ENCODE data around the gene DOCK11.

The DOCK11 gene

DNA sequence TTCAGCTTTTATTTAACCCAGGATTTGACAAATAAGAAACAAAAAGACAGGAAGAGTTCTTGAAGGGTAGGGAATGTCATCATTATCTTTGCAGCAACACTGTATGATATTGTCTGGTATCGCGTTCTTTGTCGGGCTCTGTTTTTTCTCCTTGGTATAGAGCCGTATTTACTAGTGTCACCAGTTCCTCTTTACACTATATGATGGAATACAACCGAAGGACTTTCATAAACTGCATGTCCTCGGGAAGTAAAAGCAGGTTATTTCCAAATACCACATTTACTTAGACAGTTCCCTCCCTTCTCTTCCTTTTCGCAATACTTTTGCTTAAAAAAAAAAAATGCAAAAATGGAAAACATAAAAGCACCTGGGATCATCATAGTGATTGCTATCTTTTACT is 135.2 kb downstream of the DOCK11 start:
- no peak for DNase-seq (ENCODE audit: low spot score)

- DNase-seq (ENCODE audit: low spot score), result no peak
These were observed 136.0 kb downstream of the DOCK11 start for GRCh38 chrX:118631586-118631985.

- no peak for DNase-seq (ENCODE audit: low spot score)
These were observed 137.2 kb downstream of the DOCK11 start for GRCh38 chrX:118632862-118633261.

DNA sequence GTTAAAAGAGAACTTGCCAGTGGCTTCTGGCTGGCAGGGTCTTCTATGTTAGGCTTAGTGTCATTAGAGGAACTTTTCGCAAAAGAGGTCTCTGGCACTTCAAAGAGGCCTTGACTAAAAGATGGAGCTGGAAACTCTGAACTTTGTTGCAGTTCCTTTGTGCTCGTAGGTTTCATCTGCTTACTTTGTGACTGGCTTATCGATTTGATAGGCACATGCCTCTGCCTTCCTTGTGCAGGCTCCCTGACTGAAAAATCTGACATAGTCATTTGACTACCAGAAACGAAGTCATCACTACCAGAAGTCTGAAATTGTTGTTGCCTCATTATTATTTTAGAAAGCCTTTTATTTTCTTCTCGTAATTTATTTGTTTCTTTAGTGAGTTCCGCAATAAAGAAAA is 137.9 kb downstream of the DOCK11 start:
- DNase-seq (ENCODE audit: low spot score), result no peak

GRCh38 chrX:118634336-118634735 is 138.7 kb downstream of the DOCK11 start:
- no peak for DNase-seq (ENCODE audit: low spot score)

DNA sequence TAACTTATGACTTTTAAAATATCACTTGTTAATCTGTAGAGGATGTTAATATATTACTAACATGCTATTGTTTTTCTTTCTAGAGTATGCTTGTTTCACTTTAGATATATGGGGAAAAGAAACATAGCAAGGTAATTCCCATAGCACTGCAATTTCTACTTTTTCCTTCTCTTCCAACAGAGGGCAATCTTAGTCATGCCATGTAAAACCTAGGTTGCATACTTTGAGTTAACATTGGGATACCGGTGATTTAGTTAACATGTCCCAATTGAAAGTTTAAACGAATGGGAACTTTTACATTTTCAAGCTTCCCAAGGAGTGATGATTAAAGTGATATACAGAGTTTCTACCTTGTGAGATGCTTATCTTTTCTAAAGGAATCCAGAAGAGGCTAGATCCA is 142.4 kb downstream of the DOCK11 start:
- no peak for DNase-seq (ENCODE audit: low spot score)

DNA sequence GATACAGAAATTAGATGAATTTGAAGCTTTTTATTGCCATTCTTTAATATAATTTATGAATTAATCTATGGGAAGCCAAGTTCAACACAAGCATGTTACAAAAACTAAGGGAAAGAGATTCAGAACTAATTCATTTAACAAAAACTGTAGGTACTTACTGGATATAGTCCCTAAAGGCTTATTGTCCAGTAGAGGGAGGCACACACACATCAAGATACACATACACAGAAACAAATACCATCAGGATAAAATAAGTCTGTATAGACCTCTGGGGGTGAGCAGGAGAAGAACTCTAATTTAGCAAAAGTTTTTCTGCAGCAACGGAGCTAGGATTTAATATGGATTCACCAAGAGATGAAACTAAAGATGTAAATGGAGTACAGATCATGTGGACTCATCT is 148.8 kb downstream of the DOCK11 start:
- peak; percentile 64 for DNase-seq (ENCODE audit: low spot score)

DNA sequence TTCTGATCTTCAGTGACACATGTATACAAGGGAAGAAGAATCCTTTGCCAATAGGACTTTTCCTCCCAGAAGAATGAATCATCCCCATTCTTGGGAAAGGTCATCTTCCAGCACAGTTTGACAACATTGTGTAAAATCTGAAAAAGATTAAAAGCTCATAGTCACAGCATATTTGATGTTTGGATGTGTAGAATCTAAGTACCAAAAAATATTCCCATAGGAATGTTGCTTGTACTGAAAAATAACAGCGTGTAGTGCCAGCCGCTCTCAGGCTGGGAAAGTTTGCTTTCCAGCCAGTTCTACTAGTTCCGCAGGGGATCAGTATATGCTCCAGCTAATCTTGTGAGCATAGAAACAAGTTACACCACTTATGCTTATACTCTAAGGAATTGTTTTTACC is 157.1 kb downstream of the DOCK11 start:
- DNase-seq (ENCODE audit: low spot score), result no peak

- DNase-seq (ENCODE audit: low spot score), result no peak
These were observed 158.7 kb downstream of the DOCK11 start for GRCh38 chrX:118654331-118654730.

DNA sequence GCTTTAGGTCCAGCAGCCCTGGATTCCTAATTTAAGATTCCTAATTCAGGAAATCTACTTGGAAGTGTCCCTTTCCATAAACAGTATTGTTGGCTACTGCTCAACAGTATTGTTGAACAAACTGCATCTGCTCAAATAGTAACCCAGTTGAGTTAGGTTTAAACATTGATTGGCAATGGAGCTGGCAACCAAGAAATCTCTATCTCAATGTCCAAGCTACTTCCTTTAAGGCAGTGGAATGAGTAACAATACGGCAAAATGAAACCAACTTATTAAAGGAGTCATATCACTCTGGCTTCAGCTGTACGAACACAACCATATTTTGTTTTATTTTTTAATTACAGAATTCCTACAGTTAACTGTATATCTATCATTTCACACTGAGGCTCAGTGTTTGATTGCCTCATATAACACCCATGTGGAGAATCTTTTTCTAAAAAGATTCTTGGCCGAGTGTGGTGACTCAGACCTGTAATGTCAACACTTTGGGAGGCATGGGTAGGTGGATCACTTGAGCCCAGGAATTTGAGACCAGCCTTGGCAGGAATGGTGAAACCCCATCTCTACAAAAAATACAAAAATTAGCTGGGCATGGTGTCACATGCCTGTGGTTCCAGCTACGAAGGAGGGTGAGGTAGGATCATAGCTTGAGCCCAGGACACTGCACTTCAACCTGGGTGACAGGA is 160.1 kb downstream of the DOCK11 start:
- DNase-seq (ENCODE audit: low spot score), result no peak

GRCh38 chrX:118657413-118657812 is 161.8 kb downstream of the DOCK11 start:
- DNase-seq (ENCODE audit: low spot score), result no peak

DNA sequence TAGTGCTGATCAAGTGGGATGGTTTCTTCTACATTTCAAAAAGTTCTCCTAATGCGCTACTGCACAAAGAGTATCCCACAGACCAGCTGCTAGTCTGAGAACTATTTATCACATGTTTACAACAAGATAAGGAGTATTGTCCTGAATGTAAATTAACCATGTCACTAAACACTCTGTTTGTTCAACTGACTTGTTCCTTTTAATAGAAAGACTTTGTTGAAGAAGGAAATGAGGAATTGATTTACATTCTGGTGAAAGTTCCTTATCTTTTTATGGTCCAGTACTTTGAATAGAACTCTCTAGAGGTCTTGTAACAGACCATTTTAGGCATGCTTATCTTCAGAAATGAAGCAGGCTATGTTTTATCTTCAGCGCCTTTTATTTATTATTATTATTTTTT is 164.5 kb downstream of the DOCK11 start:
- DNase-seq (ENCODE audit: low spot score), result peak; percentile 46

GRCh38 chrX:118665204-118665603 is 169.6 kb downstream of the DOCK11 start:
- DNase-seq (ENCODE audit: low spot score), result no peak

GRCh38 chrX:118666521-118666920 is 170.9 kb downstream of the DOCK11 start:
- no peak for DNase-seq (ENCODE audit: low spot score)

- DNase-seq (ENCODE audit: low spot score), result no peak
These were observed 173.8 kb downstream of the DOCK11 start for GRCh38 chrX:118669435-118669834.

- DNase-seq (ENCODE audit: low spot score), result no peak
These were observed 179.8 kb downstream of the DOCK11 start for GRCh38 chrX:118675326-118675965.

- no peak for DNase-seq (ENCODE audit: low spot score)
These were observed 180.3 kb downstream of the DOCK11 start for GRCh38 chrX:118675966-118676349.

GRCh38 chrX:118677318-118677717 is 181.7 kb downstream of the DOCK11 start:
- no peak for DNase-seq (ENCODE audit: low spot score)

GRCh38 chrX:118679290-118679689 is 183.7 kb downstream of the DOCK11 start:
- DNase-seq (ENCODE audit: low spot score), result no peak

GRCh38 chrX:118682258-118683014 is 186.8 kb downstream of the DOCK11 start:
- DNase-seq (ENCODE audit: low spot score), result no peak

- DNase-seq (ENCODE audit: low spot score), result no peak
These were observed 189.8 kb downstream of the DOCK11 start for GRCh38 chrX:118685393-118685792.

- DNase-seq (ENCODE audit: low spot score), result no peak
These were observed 193.3 kb downstream of the DOCK11 start for GRCh38 chrX:118688935-118689334.

DNA sequence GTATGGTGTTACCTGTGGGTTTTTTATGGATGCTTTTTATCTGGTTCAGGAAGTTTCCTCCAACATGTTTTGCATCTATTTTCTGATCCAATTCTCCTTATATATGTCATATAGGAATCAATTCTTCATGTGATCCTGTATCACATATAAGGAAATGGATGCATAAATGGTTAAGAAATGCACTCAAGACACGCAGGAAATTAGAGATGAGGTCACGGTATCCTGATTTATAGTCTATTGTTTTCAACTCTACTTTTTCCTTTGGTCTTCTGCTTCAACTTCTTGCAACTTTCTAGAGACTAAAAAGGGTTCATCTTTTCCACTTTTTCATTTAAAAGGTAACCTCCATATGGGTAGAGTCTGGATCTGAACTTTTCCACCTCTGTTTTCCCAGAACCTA is 198.2 kb downstream of the DOCK11 start:
- DNase-seq (ENCODE audit: low spot score), result no peak

Measured in pons (tissue), 1 donor.